Epithelial cell of esophagus (primary cell): ENCODE results near the gene SYT4.
A peak's percentile ranks its signal among the peaks of the same experiment; 100 is the strongest.

ENCODE experiments used
- DNase-seq: peaks from one replicate; pipeline ENCODE4 v3.0.0; 2010; ENCODE audit warnings: low read depth
- H3K4me3 ChIP-seq: 2 replicates; pipeline ENCODE4 v1.5.1; 2011; ENCODE audit warnings: mild to moderate bottlenecking, low read length, control low read depth
- TF ChIP-seq, protein P1 (sequence below): IDR thresholded peaks from 2 replicates; pipeline ENCODE4 v1.5.1; 2011; ENCODE audit warnings: low read depth, mild to moderate bottlenecking, low read length, control low read depth, inconsistent platforms; ENCODE audit not compliant: insufficient read depth; ENCODE audit errors: missing control alignments

The SYT4 gene

GRCh38 chr18:43236921-43237320 lies 40.4 kb downstream of the SYT4 start:
- peak; percentile 9 for DNase-seq
- no peak overlapping the region for H3K4me3 ChIP-seq
- TF ChIP-seq, protein P1, sequence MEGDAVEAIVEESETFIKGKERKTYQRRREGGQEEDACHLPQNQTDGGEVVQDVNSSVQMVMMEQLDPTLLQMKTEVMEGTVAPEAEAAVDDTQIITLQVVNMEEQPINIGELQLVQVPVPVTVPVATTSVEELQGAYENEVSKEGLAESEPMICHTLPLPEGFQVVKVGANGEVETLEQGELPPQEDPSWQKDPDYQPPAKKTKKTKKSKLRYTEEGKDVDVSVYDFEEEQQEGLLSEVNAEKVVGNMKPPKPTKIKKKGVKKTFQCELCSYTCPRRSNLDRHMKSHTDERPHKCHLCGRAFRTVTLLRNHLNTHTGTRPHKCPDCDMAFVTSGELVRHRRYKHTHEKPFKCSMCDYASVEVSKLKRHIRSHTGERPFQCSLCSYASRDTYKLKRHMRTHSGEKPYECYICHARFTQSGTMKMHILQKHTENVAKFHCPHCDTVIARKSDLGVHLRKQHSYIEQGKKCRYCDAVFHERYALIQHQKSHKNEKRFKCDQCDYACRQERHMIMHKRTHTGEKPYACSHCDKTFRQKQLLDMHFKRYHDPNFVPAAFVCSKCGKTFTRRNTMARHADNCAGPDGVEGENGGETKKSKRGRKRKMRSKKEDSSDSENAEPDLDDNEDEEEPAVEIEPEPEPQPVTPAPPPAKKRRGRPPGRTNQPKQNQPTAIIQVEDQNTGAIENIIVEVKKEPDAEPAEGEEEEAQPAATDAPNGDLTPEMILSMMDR = no peak

DNA sequence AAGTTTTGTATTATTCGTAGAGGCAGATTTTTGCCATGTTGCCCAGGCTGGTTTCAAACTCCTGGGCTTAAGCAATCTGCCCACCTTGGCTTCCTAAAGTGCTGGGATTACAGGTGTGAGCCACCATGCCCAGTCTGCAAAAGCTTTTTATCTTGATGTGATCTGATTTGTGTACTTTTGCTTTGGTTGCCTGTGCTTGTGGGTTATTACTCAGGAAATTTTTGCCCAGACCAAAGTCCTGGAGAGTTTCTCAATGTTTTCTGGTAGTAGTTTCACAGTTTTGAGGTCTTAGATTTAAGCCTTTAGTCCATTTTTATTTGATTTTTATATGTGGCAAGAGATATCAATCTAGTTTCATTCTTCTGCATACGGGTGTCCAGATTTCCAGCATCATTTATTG lies 42.4 kb downstream of the SYT4 start:
- TF ChIP-seq, protein P1 = no peak
- H3K4me3 ChIP-seq = no peak overlapping the region
- no peak for DNase-seq

DNA sequence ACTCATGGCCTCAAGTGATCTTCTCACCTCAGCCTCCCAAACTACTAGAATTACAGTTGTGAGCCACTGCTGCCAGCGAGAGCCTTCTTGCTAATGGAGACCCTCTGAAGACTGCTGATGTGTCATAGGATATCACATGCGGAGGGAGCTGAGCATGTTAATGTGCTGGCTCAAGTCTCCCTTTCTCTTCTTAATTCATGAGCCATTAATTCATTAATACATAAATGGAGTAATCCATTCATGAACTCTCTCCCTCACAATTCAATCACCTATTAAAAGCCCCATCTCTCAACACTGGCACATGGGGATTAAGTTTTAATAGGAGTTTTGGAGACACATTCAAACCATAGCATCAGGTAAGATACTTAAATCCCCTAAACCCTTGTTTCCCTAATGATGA lies 54.8 kb downstream of the SYT4 start:
- H3K4me3 ChIP-seq = no peak overlapping the region
- DNase-seq = no peak
- TF ChIP-seq, protein P1 = no peak

- DNase-seq = no peak
- no peak overlapping the region for H3K4me3 ChIP-seq
These were observed 56.6 kb downstream of the SYT4 start for GRCh38 chr18:43220691-43221090.

More at GRCh38 chr18:43220691-43221090, 56.6 kb downstream of the SYT4 start:
- TF ChIP-seq, protein P1 = no peak
